Nephron progenitor cell (in vitro differentiated cells): ENCODE results near the gene CCR2.

Experiments
- DNase-seq: peaks from one replicate; pipeline ENCODE4 v3.0.0; 2021
- H3K27ac Mint-ChIP-seq: 2 replicates; pipeline ENCODE4 v1.8.0; 2021; ENCODE audit warnings: mild to moderate bottlenecking, moderate library complexity, mixed read lengths
- H3K27me3 Mint-ChIP-seq: 2 replicates; pipeline ENCODE4 v1.8.0; 2021; ENCODE audit warnings: mild to moderate bottlenecking, low read depth, mixed read lengths; ENCODE audit not compliant: poor library complexity
- H3K36me3 Mint-ChIP-seq: 2 replicates; pipeline ENCODE4 v1.8.0; 2021; ENCODE audit warnings: low read depth, mixed read lengths
- H3K4me1 Mint-ChIP-seq: 2 replicates; pipeline ENCODE4 v1.8.0; 2021; ENCODE audit warnings: mixed read lengths
- H3K4me3 Mint-ChIP-seq: 2 replicates; pipeline ENCODE4 v1.8.0; 2021; ENCODE audit warnings: mild to moderate bottlenecking, moderate library complexity, mixed read lengths
- H3K9me3 Mint-ChIP-seq: 2 replicates; pipeline ENCODE4 v1.8.0; 2021; ENCODE audit warnings: mild to moderate bottlenecking, moderate library complexity, mixed read lengths
- TF ChIP-seq, protein P1 (sequence below): fragments of 200-600 bp; sonication (generic); IDR thresholded peaks from 2 replicates; pipeline ENCODE4 v1.5.0; 2021; ENCODE audit warnings: antibody characterized with exemption

CCR2 gene

DNA sequence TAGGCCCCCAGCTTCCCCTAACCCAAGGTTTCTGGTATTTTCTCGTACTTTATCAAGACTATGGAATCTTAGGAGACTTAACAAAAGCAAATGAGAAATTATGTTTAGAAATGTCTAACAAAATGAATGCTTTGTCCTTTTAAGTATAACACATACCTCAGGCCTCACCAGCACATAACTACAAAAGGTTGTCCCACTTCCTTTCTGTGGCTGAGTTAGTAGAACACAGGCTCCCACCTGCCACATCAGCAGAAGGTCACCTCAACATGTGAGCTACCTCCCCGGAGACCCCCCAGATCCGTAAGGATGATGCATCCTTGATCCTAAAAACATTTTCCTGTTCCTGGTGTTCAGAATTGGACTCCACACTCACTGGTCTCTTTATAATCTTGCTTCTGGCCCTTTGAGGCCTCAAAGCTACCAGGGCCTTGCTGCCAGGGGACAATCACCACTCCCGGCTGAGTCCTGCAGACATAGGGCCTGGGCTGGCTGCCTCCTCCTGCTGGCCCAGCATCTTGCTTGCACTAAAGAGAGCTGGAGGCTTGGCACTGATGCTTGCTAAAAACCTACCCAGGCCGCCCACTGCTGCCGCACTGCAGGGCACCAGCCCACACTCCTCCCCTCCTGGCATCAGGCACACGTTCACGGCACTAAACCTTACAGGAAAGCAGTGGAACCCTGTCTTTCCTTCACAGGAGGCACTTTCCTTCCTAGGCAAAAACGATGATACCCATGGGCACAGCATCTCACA lies 56.0 kb downstream of the CCR2 start:
- H3K36me3 Mint-ChIP-seq: no peaks in the 10 kb centered on the region
- H3K27me3 Mint-ChIP-seq: peaks cover 11% of the 10 kb centered on the region
- no peak overlapping the region for H3K4me3 Mint-ChIP-seq

More for the DNA sequence above, 56.0 kb downstream of the CCR2 start:
- peaks cover 31% of the 10 kb centered on the region for H3K4me1 Mint-ChIP-seq
- no peak overlapping the region for H3K27ac Mint-ChIP-seq
- no peaks in the 10 kb centered on the region for H3K9me3 Mint-ChIP-seq
- no peak for DNase-seq
- TF ChIP-seq, protein P1, sequence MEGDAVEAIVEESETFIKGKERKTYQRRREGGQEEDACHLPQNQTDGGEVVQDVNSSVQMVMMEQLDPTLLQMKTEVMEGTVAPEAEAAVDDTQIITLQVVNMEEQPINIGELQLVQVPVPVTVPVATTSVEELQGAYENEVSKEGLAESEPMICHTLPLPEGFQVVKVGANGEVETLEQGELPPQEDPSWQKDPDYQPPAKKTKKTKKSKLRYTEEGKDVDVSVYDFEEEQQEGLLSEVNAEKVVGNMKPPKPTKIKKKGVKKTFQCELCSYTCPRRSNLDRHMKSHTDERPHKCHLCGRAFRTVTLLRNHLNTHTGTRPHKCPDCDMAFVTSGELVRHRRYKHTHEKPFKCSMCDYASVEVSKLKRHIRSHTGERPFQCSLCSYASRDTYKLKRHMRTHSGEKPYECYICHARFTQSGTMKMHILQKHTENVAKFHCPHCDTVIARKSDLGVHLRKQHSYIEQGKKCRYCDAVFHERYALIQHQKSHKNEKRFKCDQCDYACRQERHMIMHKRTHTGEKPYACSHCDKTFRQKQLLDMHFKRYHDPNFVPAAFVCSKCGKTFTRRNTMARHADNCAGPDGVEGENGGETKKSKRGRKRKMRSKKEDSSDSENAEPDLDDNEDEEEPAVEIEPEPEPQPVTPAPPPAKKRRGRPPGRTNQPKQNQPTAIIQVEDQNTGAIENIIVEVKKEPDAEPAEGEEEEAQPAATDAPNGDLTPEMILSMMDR: no peak
